ENCODE data around the gene SNX18.

The SNX18 gene

GRCh38 chr5:54514841-54515432, 2.6 kb upstream of the SNX18 start:
- no peak overlapping the region for H3K27ac ChIP-seq

GRCh38 chr5:54515634-54516033, 1.9 kb upstream of the SNX18 start:
- no peak overlapping the region for H3K27ac ChIP-seq
- TF ChIP-seq ZFX (IDR thresholded peaks at IDR 0.05) = no peak
- TF ChIP-seq CTCF (conservative IDR thresholded peaks at IDR 0.05) = no peak

More at GRCh38 chr5:54514841-54515432, 2.6 kb upstream of the SNX18 start:
- no peak for TF ChIP-seq ZFX (IDR thresholded peaks at IDR 0.05)
- TF ChIP-seq CTCF (conservative IDR thresholded peaks at IDR 0.05) = no peak

GRCh38 chr5:54516051-54516655, 1.4 kb upstream of the SNX18 start:
- no peak for TF ChIP-seq CTCF (conservative IDR thresholded peaks at IDR 0.05)
- TF ChIP-seq ZFX (IDR thresholded peaks at IDR 0.05) = no peak

GRCh38 chr5:54517174-54517511, 416 bp upstream of the SNX18 start:
- H3K27ac ChIP-seq = no peak overlapping the region
- TF ChIP-seq ZFX (IDR thresholded peaks at IDR 0.05) (no peak), CTCF (conservative IDR thresholded peaks at IDR 0.05) (0 out of 2 replicates have a peak, but pooled peaks have one; percentile 13)

More at GRCh38 chr5:54516051-54516655, 1.4 kb upstream of the SNX18 start:
- H3K27ac ChIP-seq = no peak overlapping the region

- H3K27ac ChIP-seq = peak overlapping the region; percentile 72
- TF ChIP-seq ZFX (IDR thresholded peaks at IDR 0.05) = no peak; the same call in 1 of the 2 replicates
Observed at GRCh38 chr5:54518146-54518817, 723 bp downstream of the SNX18 start.

- H3K27ac ChIP-seq = no peak overlapping the region
Observed at GRCh38 chr5:54518818-54519508, 1.4 kb downstream of the SNX18 start.

GRCh38 chr5:54519509-54519876, 1.9 kb downstream of the SNX18 start:
- H3K27ac ChIP-seq = no peak overlapping the region
- TF ChIP-seq ZFX (IDR thresholded peaks at IDR 0.05) (no peak), CTCF (conservative IDR thresholded peaks at IDR 0.05) (no peak)

More at GRCh38 chr5:54518818-54519508, 1.4 kb downstream of the SNX18 start:
- TF ChIP-seq CTCF (conservative IDR thresholded peaks at IDR 0.05) = no peak

All from C4-2B (cell line).